Activated CD8-positive, alpha-beta memory T cell treated with anti-CD3 and anti-CD28 coated beads for 1 hour (primary cell): Measurements from ENCODE around the gene SCRG1.

Source experiments
- DNase-seq, 2 donors: peaks; one replicate each; pipeline ENCODE4 v3.0.0-alpha.2; 2020; ENCODE audit warnings: low read depth in 1 of 2; ENCODE audit errors: extremely low read depth in 1 of 2

Gene SCRG1

DNA sequence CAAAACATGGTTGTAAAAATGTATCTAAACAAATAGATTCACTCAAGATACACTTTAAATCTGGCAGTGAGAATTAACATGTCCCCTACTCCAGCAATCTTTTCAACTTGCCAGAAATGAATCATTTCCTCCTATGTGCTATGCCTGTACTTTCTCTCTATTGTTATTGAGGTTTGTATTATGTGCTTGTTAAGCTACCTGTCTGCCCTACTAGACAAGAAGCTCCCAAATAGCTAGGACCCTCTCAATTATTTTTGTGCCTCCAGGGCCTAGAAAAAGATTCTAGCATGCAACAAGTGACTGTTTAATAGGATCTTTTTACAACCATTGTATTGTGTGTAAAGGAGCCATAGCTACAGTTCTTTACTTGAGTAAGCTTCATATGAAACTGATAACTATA lies 31.6 kb downstream of the SCRG1 start:
- no peak for DNase-seq

DNA sequence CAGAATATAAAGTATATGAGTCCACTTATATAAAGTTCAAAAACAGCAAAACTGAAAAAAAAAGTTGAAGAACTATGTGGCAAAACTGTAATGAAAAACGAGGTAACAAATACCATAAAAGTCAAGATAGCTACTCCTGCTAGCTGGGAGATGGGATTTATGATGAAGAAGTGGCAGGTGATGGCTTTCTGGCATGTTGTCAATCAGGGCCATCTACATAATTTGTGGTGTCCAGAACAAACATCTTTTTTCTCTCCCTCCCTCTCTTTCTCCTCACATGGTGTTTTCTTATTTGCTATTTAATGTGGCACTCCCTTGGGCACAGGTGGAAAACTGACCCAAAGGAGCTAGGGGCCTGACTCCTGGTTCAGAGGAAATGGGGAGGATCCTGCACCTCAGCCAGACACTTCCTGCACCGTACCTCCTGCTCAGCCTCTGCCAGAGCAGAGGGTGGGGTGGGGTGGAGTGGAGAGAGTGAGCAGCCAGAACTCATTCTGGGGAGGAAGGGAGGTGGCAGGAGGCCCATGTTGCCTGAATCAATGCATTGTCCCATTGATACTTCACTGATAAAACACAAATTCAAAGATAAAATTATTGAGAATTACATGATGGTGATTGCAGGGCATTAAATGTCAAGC lies 33.4 kb downstream of the SCRG1 start:
- DNase-seq, result no peak

DNA sequence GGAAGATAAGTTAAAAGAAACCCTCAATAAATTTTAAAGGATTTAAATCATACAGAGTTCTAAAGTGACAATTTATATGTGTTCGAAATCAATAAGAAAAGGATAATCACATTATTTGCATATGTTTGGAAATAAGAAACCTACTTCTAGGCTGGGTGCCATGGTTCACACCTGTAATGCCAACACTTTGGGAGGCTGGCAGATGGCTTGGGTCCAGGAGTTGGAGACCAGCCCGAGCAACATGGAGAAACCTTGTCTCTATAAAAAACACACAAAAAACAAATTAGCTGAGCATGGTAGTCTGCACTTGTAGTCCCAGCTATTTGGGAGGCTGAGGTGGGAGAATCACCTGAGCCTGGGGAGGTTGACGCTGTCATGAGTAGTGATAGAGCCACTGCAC lies 36.2 kb downstream of the SCRG1 start:
- DNase-seq, result no peak

DNA sequence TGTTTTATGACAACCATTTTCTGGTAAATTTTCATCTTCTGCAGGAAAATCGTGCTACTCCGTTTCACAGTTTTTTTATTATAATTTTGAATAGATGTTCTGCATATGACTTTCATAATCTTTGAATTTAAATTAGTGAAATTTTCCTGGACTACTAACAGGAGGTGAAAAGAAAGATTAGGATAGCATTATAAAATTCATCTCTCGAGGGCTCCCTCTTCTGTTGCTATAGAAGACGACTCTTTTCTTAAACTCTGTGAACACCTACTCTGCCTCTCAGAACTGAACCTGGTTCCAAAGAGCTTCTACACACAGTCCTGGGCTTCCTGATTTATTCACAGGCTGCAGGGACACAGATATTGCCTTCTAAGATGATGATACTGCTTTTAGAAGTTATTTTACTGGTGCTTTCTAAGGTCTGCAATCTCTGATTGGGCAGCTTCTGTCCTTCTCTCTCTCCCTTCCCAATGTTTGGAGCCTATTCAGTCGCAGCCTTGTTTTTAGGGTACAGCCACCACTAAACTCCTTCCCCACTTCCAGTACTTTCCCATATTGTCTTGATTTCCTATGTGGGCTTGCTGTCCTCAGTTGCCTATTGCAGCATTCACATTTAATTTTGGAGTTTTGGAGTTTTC lies 38.2 kb downstream of the SCRG1 start:
- DNase-seq, result no peak

DNA sequence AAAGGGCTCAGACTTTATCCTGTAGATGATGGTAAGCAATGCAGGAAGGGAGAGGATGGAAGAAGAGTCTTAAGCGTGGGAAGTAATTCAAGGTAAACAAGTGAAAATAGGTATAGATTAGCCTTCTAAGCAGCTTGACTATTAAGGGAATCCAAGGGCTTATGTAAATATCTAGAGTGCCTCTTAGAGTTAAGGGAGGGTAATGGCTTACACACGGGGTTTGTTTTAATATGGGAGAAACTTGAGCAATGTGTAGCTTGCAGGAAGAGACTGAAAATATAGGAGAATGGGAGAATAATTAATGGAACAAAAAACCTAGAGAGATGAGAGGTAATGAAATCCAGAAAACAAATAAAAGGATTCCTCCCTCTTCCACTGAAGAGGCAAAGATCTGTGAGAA lies 41.0 kb downstream of the SCRG1 start:
- DNase-seq, result no peak

DNA sequence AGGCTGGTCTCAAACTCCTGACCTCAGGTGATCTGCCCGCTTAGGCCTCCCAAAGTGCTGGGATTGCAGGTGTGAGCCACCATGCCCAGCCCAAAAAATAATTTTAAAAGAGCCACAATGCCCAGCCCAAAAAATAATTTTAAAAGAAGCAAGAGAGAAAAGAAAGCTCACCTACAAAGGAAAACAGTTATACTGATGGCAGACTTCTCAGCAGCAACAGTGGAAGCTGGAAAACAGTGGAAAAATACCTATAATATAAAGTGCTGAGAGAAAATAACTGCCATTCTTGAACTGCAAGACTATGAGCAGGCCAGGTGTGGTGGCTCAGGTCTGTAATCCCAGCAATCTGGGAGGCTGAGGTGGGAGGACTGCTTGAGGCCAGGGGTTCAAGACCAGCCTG lies 51.4 kb downstream of the SCRG1 start:
- no peak for DNase-seq

DNA sequence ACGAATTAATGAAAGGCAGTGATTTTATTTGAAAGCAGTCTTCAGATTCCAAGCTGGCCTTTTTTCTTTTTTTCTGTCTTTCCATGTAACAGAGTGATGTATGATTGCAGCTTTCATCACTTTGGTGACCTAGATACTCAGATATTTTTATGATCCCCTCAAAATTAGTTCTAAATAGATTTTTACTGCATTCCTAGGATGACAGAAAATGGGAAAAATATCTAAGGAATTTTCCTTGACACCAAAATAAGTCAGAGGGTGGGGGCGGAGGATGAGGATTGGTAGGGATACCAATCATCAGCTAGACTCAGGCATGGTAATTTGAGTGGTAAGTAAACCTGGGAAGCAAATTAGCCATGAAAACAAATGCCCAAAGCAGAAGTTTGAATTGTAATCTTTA lies 52.8 kb downstream of the SCRG1 start:
- DNase-seq, result no peak

DNA sequence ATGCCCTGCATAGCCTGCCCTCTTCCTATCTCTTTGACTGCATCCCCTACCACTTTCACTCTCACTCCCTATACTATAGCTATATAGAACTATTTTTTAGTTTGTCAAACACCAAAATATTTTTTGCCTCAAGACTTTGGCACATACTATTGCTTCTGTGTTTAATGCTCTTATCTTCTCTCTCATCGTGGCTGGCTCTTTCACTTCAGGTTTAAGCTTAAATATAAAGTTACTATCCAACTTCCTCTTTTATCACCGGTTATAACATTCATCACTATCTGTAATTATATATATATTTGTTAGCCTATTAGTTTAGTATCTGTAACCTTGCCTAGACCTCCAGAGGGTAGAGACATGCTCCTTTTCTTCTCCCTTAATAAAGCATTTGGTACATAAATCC lies 53.3 kb downstream of the SCRG1 start:
- DNase-seq, result no peak

DNA sequence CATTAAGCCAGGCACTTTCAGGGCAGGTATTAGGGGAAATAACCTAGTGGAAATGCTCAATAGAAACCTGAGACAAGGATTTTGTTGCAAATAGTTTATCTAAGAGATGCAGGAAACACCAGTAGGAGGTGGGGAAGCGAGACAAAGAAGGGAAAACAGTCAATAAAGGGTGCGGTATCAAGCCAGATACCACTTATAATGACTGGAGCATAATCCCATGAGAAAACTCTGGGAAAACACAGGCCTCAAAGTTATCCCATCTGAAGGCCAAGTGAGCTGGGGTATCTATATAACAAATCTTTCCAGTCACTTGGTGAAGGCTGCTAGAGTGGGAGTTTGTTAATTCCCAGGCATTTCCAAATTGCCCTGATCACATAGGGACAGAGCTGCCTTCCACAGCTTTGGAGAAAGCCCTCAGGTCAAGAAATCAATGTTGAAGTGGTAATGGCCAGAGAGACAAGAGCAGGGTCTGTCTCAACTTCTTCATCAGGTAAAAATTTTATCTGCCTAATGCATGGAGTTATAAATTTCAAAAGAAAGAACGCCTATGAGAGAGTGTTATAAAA lies 55.0 kb downstream of the SCRG1 start:
- DNase-seq, result no peak

DNA sequence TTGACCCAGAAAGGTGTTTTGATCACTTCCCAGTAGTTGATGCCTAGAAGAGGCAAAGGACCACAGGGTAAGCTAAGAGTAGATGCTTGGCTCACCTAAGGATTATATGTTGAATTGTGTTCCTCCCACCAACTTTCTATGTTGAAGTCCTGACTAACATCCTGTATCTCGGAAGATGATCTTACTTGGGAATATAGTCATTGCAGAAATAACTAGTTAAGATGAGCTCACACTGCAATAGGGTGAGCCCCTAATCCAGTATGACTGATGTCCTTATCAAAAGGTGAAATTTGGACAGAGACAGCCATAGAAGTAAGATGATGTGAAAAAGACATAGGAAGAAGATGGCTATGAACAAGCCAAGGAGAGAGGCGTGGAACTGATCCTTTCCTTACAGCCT lies 61.5 kb downstream of the SCRG1 start:
- no peak for DNase-seq

DNA sequence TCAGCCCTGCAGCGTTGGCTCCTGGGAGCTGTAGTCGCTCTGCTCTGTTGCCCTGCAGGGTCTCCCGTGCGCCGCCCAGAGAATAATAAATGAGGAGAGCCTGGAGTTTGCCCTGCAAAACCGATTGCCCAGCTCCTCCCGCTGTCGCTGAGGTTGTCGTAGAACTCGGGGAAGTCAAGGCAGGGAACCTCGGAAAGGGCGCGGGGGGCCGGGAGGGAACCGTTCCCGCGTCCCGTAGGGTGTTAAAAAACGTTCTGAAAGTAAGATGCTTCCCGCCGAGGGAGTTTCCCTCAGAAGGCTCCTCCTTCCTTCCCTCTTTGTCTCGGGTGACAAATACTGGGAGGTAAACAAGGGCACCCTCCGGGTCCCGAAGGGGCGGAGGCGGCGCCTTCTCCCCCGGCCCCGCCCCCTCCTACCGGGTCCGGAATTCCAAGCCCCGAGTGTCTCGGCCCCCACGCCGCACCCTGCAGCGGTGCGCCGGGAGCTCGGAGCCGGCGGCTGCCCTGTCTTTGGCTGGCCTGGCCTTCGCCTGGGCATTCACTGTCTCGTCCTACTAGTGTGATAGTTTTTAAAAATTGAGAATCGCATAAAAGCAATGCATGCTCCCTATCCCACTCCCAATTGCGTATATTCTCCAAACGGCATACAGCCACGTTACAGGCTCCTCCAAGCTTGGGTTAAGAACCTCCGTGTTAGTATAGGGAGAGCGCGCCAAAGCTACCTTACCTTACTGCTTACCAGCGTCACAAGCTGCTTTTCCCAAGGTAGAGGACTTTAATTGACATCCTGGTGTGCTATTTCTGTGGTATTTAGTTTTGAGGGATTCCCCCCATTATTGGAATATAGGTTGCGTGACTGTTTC lies 63.8 kb downstream of the SCRG1 start:
- DNase-seq, result peak in 1 of 2 donors; percentile 3
